ENCODE data around the gene ITGAX.

ITGAX gene

GRCh38 chr16:31421587-31421986 lies 66.6 kb downstream of the ITGAX start:
- no peak for DNase-seq (ENCODE audit: low read depth)
- H3K4me3 ChIP-seq (ENCODE audit: control insufficient read depth, low read depth, low read length), result no peak overlapping the region
- TF ChIP-seq CTCF (IDR thresholded peaks at IDR 0.05; ENCODE audit: control insufficient read depth, insufficient read depth, low read depth, low read length, missing control alignments), result no peak

- no peak for DNase-seq (ENCODE audit: low read depth)
- H3K4me3 ChIP-seq (ENCODE audit: control insufficient read depth, low read depth, low read length), result no peak overlapping the region
- TF ChIP-seq CTCF (IDR thresholded peaks at IDR 0.05; ENCODE audit: control insufficient read depth, insufficient read depth, low read depth, low read length, missing control alignments), result no peak
Measured at GRCh38 chr16:31423241-31423640, 68.3 kb downstream of the ITGAX start.

GRCh38 chr16:31423801-31424200 lies 68.8 kb downstream of the ITGAX start:
- no peak for TF ChIP-seq CTCF (IDR thresholded peaks at IDR 0.05; ENCODE audit: control insufficient read depth, insufficient read depth, low read depth, low read length, missing control alignments)
- DNase-seq (ENCODE audit: low read depth), result no peak
- H3K4me3 ChIP-seq (ENCODE audit: control insufficient read depth, low read depth, low read length), result no peak overlapping the region

GRCh38 chr16:31427441-31428278 lies 72.7 kb downstream of the ITGAX start:
- peak overlapping the region; percentile 16 for H3K4me3 ChIP-seq (ENCODE audit: control insufficient read depth, low read depth, low read length)
- TF ChIP-seq CTCF (IDR thresholded peaks at IDR 0.05; ENCODE audit: control insufficient read depth, insufficient read depth, low read depth, low read length, missing control alignments), result no peak
- no peak for DNase-seq (ENCODE audit: low read depth)

- no peak for TF ChIP-seq CTCF (IDR thresholded peaks at IDR 0.05; ENCODE audit: control insufficient read depth, insufficient read depth, low read depth, low read length, missing control alignments)
- H3K4me3 ChIP-seq (ENCODE audit: control insufficient read depth, low read depth, low read length), result peak within 1 kb of the TSS; percentile 16
- no peak for DNase-seq (ENCODE audit: low read depth)
Measured at GRCh38 chr16:31428279-31428597, 73.3 kb downstream of the ITGAX start, which contains the start of gene COX6A2. Gene COX6A2, minus strand, starts transcription at chr16:31428360. Its CDS starts 35 bp downstream, at chr16:31428325.

- TF ChIP-seq CTCF (IDR thresholded peaks at IDR 0.05; ENCODE audit: control insufficient read depth, insufficient read depth, low read depth, low read length, missing control alignments), result no peak
- H3K4me3 ChIP-seq (ENCODE audit: control insufficient read depth, low read depth, low read length), result no peak overlapping the region
- no peak for DNase-seq (ENCODE audit: low read depth)
Measured at GRCh38 chr16:31428638-31429247, 73.8 kb downstream of the ITGAX start.
